WTC11 (cell line): ENCODE data around the gene MTREX. TPM values are rescaled to one million over a fixed set of nuclear protein-coding genes. Genes with fewer than 3 reads are reported as not detected.

ENCODE experiments used
- ATAC-seq: fragments of 200-7000 bp; cut with Tn5 transposase; 2 replicates; pipeline ENCODE4 v1.10.0; 2021; ENCODE audit warnings: mild to moderate bottlenecking, moderate library complexity
- CTCF ChIA-PET: fragments of 300-600 bp; sonication (Branson Sonifier 250); formaldehyde crosslinking; loops from one replicate; lab custom pipeline; 2021; ENCODE audit warnings: antibody characterized with exemption; lab: Charles Lee
- POLR2A ChIA-PET: fragments of 350-600 bp; sonication (Branson Sonifier 250); formaldehyde crosslinking; loops from one replicate; lab custom pipeline; 2021; ENCODE audit warnings: antibody characterized with exemption; lab: Charles Lee
- DNase-seq: peaks from one replicate; pipeline ENCODE4 v3.0.0; 2021; ENCODE audit warnings: low spot score
- H3K27ac Mint-ChIP-seq: 2 replicates; pipeline ENCODE4 v1.8.0; 2021; ENCODE audit warnings: mixed read lengths
- H3K27me3 Mint-ChIP-seq: 2 replicates; pipeline ENCODE4 v1.8.0; 2021; ENCODE audit warnings: low read depth, mild to moderate bottlenecking, moderate library complexity, mixed read lengths
- H3K36me3 Mint-ChIP-seq: 2 replicates; pipeline ENCODE4 v1.8.0; 2021; ENCODE audit warnings: mixed read lengths
- H3K4me1 Mint-ChIP-seq: 2 replicates; pipeline ENCODE4 v1.8.0; 2022; ENCODE audit warnings: mixed read lengths
- H3K4me3 Mint-ChIP-seq: 2 replicates; pipeline ENCODE4 v1.8.0; 2021; ENCODE audit warnings: mild to moderate bottlenecking, moderate library complexity, mixed read lengths
- H3K9me3 Mint-ChIP-seq: 2 replicates; pipeline ENCODE4 v1.8.0; 2021; ENCODE audit warnings: mixed read lengths
- ARID4B ChIP-seq: sonication (generic); formaldehyde crosslinking; IDR thresholded peaks from 2 replicates; pipeline ENCODE4 v1.8.0; 2023; ENCODE audit warnings: missing genetic modification reagents, mild to moderate bottlenecking, borderline replicate concordance
- EMX1 ChIP-seq: fragments of 250-450 bp; sonication (Bioruptor Pico); IDR thresholded peaks from 2 replicates; pipeline ENCODE4 v1.8.0; 2021; ENCODE audit warnings: mild to moderate bottlenecking
- HMGA2 ChIP-seq: fragments of 250-450 bp; sonication (Bioruptor Pico); IDR thresholded peaks from 2 replicates; pipeline ENCODE4 v1.4.0; 2021; ENCODE audit warnings: mild to moderate bottlenecking, moderate library complexity
- IRF1 ChIP-seq: sonication (generic); formaldehyde crosslinking; IDR thresholded peaks from 2 replicates; pipeline ENCODE4 v1.8.0; 2023; ENCODE audit warnings: missing genetic modification reagents
- JAZF1 ChIP-seq: fragments of 250-450 bp; sonication (Bioruptor Pico); IDR thresholded peaks from 2 replicates; pipeline ENCODE4 v1.9.0; 2021; ENCODE audit warnings: moderate library complexity, mild to moderate bottlenecking, inconsistent platforms
- SMAD3 ChIP-seq: sonication (generic); formaldehyde crosslinking; IDR thresholded peaks from 2 replicates; pipeline ENCODE4 v1.8.0; 2022; ENCODE audit warnings: missing genetic modification reagents, mild to moderate bottlenecking, borderline replicate concordance
- SOX15 ChIP-seq: fragments of 250-450 bp; sonication (Bioruptor Pico); IDR thresholded peaks from 2 replicates; pipeline ENCODE4 v1.9.0; 2021; ENCODE audit warnings: mild to moderate bottlenecking
- TEAD4 ChIP-seq: sonication (generic); formaldehyde crosslinking; IDR thresholded peaks from 2 replicates; pipeline ENCODE4 v1.8.0; 2022; ENCODE audit warnings: mild to moderate bottlenecking, missing genetic modification reagents
- USF2 ChIP-seq: sonication (generic); formaldehyde crosslinking; IDR thresholded peaks from 2 replicates; pipeline ENCODE4 v1.8.1; 2023; ENCODE audit warnings: mild to moderate bottlenecking, missing genetic modification reagents, moderate library complexity
- ZBTB21 ChIP-seq: sonication (generic); formaldehyde crosslinking; IDR thresholded peaks from 2 replicates; pipeline ENCODE4 v1.8.1; 2023; ENCODE audit warnings: mild to moderate bottlenecking, missing genetic modification reagents, borderline replicate concordance
- ZBTB43 ChIP-seq: sonication (generic); formaldehyde crosslinking; IDR thresholded peaks from 2 replicates; pipeline ENCODE4 v1.8.1; 2023; ENCODE audit warnings: mild to moderate bottlenecking, missing genetic modification reagents
- ZNF232 ChIP-seq: sonication (generic); formaldehyde crosslinking; IDR thresholded peaks from 2 replicates; pipeline ENCODE4 v1.8.0; 2022; ENCODE audit warnings: mild to moderate bottlenecking, missing genetic modification reagents
- ZNF396 ChIP-seq: fragments of 250-450 bp; sonication (Bioruptor Pico); IDR thresholded peaks from 2 replicates; pipeline ENCODE4 v1.8.0; 2021; ENCODE audit warnings: mild to moderate bottlenecking, moderate library complexity, borderline replicate concordance
- ZNF423 ChIP-seq: fragments of 250-450 bp; sonication (Bioruptor Pico); IDR thresholded peaks from 2 replicates; pipeline ENCODE4 v2.1.2; 2022; ENCODE audit warnings: mild to moderate bottlenecking, moderate library complexity
- total RNA-seq: library from RNA; stranded (reverse); gene quantifications from 3 replicates; pipeline ENCODE4 v1.2.3, GENCODE V29; 2021
- TF ChIP-seq, protein P1 (sequence below): sonication (generic); formaldehyde crosslinking; IDR thresholded peaks from 2 replicates; pipeline ENCODE4 v1.8.1; 2022; ENCODE audit warnings: low read depth, missing genetic modification reagents, borderline replicate concordance
- TF ChIP-seq, protein P2 (sequence below): sonication (generic); formaldehyde crosslinking; IDR thresholded peaks from 2 replicates; pipeline ENCODE4 v1.8.1; 2022; ENCODE audit warnings: mild to moderate bottlenecking, missing genetic modification reagents, moderate library complexity, borderline replicate concordance

Gene MTREX
- total RNA-seq, 1 experiment from 2014 or later: 110 TPM

DNA sequence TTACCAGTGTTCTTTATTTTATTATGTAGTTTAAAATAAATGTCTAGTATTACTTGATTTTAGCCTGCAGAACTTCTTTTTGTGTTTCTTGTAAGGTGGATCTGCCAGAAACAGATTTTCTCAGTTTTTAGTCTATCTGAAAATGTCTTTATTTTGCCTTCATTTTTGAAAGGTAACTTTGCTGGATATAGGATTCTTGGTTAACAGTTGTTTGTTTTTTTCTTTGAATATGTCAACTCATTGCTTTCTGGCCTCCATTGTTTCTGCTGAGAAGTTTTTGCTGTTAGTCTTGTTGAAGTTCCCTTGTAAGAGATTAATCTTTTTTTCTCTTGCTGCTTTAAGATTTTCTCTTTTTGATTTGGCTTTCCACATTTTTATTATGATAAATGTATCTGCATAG lies 75.5 kb downstream of the MTREX start:
- TF ChIP-seq SMAD3 (CRISPR knock-in tag): no peak
- TF ChIP-seq ZNF232: no peak
- TF ChIP-seq, all 79 proteins: peak for 0
- H3K36me3 Mint-ChIP-seq: peaks cover 48% of the 10 kb centered on the region

DNA sequence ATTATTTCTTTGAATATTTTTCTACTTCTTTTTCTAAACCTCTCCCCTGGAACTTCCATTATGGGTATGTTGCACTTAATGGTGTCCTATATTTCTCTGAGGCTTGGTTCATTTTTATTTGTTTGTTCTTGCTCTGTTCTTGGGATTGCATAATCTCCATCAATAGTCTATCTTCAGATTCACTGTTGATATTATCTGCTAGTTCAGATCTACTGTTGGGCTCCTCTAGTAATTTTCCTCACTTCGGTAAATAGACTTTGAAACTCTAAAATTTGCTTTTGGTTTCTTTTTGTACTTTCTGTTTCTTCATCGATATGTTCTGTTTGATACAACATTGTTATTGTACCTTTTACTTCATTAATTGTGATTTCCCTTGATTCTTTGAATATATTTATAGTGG lies 76.3 kb downstream of the MTREX start:
- ChIA-PET CTCF (no interaction called here), POLR2A (no interaction called here)
- Mint-ChIP-seq H3K4me1 (peaks cover 23% of the 10 kb centered on the region), H3K27me3 (no peaks in the 10 kb centered on the region), H3K36me3 (peaks cover 48% of the 10 kb centered on the region), H3K4me3 (no peak overlapping the region), H3K27ac (no peak overlapping the region), H3K9me3 (peaks cover 15% of the 10 kb centered on the region)
- DNase-seq (no peak), ATAC-seq (no peak)
- TF ChIP-seq ZBTB21 (CRISPR knock-in tag): no peak
- no peak for TF ChIP-seq ZNF396 (CRISPR knock-in tag)
- TF ChIP-seq, protein P1, sequence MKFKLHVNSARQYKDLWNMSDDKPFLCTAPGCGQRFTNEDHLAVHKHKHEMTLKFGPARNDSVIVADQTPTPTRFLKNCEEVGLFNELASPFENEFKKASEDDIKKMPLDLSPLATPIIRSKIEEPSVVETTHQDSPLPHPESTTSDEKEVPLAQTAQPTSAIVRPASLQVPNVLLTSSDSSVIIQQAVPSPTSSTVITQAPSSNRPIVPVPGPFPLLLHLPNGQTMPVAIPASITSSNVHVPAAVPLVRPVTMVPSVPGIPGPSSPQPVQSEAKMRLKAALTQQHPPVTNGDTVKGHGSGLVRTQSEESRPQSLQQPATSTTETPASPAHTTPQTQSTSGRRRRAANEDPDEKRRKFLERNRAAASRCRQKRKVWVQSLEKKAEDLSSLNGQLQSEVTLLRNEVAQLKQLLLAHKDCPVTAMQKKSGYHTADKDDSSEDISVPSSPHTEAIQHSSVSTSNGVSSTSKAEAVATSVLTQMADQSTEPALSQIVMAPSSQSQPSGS (CRISPR knock-in tag): no peak
- TF ChIP-seq USF2 (CRISPR knock-in tag): no peak
- no peak for TF ChIP-seq TEAD4 (CRISPR knock-in tag)
- TF ChIP-seq ZNF423 (CRISPR knock-in tag): no peak
- TF ChIP-seq ZBTB43 (CRISPR knock-in tag): no peak
- TF ChIP-seq SOX15 (CRISPR knock-in tag): no peak
- TF ChIP-seq JAZF1 (CRISPR knock-in tag): no peak
- no peak for TF ChIP-seq EMX1
- TF ChIP-seq ARID4B (CRISPR knock-in tag): no peak
- TF ChIP-seq IRF1 (CRISPR knock-in tag): no peak
- TF ChIP-seq, protein P2, sequence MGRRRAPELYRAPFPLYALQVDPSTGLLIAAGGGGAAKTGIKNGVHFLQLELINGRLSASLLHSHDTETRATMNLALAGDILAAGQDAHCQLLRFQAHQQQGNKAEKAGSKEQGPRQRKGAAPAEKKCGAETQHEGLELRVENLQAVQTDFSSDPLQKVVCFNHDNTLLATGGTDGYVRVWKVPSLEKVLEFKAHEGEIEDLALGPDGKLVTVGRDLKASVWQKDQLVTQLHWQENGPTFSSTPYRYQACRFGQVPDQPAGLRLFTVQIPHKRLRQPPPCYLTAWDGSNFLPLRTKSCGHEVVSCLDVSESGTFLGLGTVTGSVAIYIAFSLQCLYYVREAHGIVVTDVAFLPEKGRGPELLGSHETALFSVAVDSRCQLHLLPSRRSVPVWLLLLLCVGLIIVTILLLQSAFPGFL (CRISPR knock-in tag): no peak
- TF ChIP-seq HMGA2 (CRISPR knock-in tag): no peak

More for the DNA sequence above, 75.5 kb downstream of the MTREX start:
- Mint-ChIP-seq H3K27me3 (no peaks in the 10 kb centered on the region), H3K4me3 (no peak overlapping the region), H3K27ac (no peak overlapping the region), H3K9me3 (peaks cover 15% of the 10 kb centered on the region), H3K4me1 (peaks cover 15% of the 10 kb centered on the region)
- CTCF ChIA-PET: no interaction called here
- ATAC-seq (no peak), DNase-seq (no peak)
- POLR2A ChIA-PET: no interaction called here
